Measurements from ENCODE around the gene PGM2L1.
"Not testable (repeated sequence)": the region's sequence is repeated elsewhere in the genome, so short reads cannot be mapped to it uniquely, and the experiment has no call there.

PGM2L1 gene

GRCh38 chr11:74397501-74398243 lies 561 bp downstream of the PGM2L1 start:
- DNase-seq = peak; percentile 14

- DNase-seq = no peak
Observed at GRCh38 chr11:74392256-74392655, 6.0 kb downstream of the PGM2L1 start.

- no peak for DNase-seq
Observed at GRCh38 chr11:74391193-74391592, 7.0 kb downstream of the PGM2L1 start.

- no peak for DNase-seq
Observed at GRCh38 chr11:74390697-74391096, 7.5 kb downstream of the PGM2L1 start.

GRCh38 chr11:74388678-74389327 lies 9.4 kb downstream of the PGM2L1 start:
- peak; percentile 58 for DNase-seq

GRCh38 chr11:74384641-74385040 lies 13.6 kb downstream of the PGM2L1 start:
- no peak for DNase-seq

- DNase-seq = peak; percentile 9
Observed at GRCh38 chr11:74380746-74381439, 17.3 kb downstream of the PGM2L1 start.

- DNase-seq = no peak
Observed at GRCh38 chr11:74377689-74378088, 20.5 kb downstream of the PGM2L1 start.

GRCh38 chr11:74373382-74373781 lies 24.9 kb downstream of the PGM2L1 start:
- DNase-seq = peak; percentile 39

- peak; percentile 37 for DNase-seq
Observed at GRCh38 chr11:74371269-74372052, 26.8 kb downstream of the PGM2L1 start.

GRCh38 chr11:74370123-74370522 lies 28.1 kb downstream of the PGM2L1 start:
- no peak for DNase-seq

- DNase-seq = no peak
Observed at GRCh38 chr11:74367881-74368280, 30.4 kb downstream of the PGM2L1 start.

GRCh38 chr11:74366576-74366975 lies 31.7 kb downstream of the PGM2L1 start:
- peak; percentile 90 for DNase-seq

GRCh38 chr11:74365805-74366204 lies 32.4 kb downstream of the PGM2L1 start:
- not testable (repeated sequence) for DNase-seq

GRCh38 chr11:74357449-74357848 lies 40.8 kb downstream of the PGM2L1 start:
- DNase-seq = no peak

GRCh38 chr11:74355626-74356025 lies 42.6 kb downstream of the PGM2L1 start:
- DNase-seq = no peak

- no peak for DNase-seq
Observed at GRCh38 chr11:74354036-74354435, 44.2 kb downstream of the PGM2L1 start.

- DNase-seq = no peak
Observed at GRCh38 chr11:74347381-74347780, 50.9 kb downstream of the PGM2L1 start.

- DNase-seq = no peak
Observed at GRCh38 chr11:74345420-74345819, 52.8 kb downstream of the PGM2L1 start.

- DNase-seq = no peak
Observed at GRCh38 chr11:74341921-74342320, 56.3 kb downstream of the PGM2L1 start.

- DNase-seq = no peak
Observed at GRCh38 chr11:74339619-74340018, 58.6 kb downstream of the PGM2L1 start.

GRCh38 chr11:74338963-74339362 lies 59.3 kb downstream of the PGM2L1 start:
- no peak for DNase-seq

- DNase-seq = no peak
Observed at GRCh38 chr11:74333193-74333592, 65.0 kb downstream of the PGM2L1 start.
